ENCODE measurements around the gene ATP8A2.

Gene ATP8A2

GRCh38 chr13:25447396-25447795 lies 75.6 kb downstream of the ATP8A2 start:
- no peak overlapping the region for H3K4me3 ChIP-seq (ENCODE audit: low read length)
- no peak for TF ChIP-seq CTCF (IDR thresholded peaks at IDR 0.05; ENCODE audit: insufficient read depth, low read depth, low read length, missing control alignments)
- no peak for DNase-seq (ENCODE audit: low read depth)

- H3K4me3 ChIP-seq (ENCODE audit: low read length): no peak overlapping the region
- TF ChIP-seq CTCF (IDR thresholded peaks at IDR 0.05; ENCODE audit: insufficient read depth, low read depth, low read length, missing control alignments): no peak
- peak; percentile 19 for DNase-seq (ENCODE audit: low read depth)
Observed at GRCh38 chr13:25453850-25454365, 82.1 kb downstream of the ATP8A2 start.

DNA sequence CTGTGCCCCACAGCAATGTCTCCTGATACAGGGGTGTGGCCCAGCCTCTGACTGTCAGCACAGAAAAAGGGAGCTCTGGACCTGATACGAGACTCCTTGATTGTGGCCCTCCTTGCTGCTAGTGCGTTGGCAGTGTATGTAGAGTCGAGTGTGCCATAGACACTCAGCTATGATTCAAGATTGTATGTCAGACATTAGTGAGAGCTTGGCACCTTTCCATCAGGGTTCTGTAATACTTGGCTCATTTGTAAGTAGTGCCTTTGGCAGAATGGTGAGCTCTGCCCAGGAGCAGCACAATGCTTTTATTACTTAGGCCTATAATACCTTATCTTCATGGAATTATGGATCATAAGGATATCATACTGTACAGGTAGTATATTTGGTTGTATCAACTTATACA lies 83.4 kb downstream of the ATP8A2 start:
- no peak overlapping the region for H3K4me3 ChIP-seq (ENCODE audit: low read length)
- no peak for TF ChIP-seq CTCF (IDR thresholded peaks at IDR 0.05; ENCODE audit: insufficient read depth, low read depth, low read length, missing control alignments)
- peak; percentile 91 for DNase-seq (ENCODE audit: low read depth)

GRCh38 chr13:25457566-25457965 lies 85.8 kb downstream of the ATP8A2 start:
- DNase-seq (ENCODE audit: low read depth): no peak
- TF ChIP-seq CTCF (IDR thresholded peaks at IDR 0.05; ENCODE audit: insufficient read depth, low read depth, low read length, missing control alignments): no peak
- no peak overlapping the region for H3K4me3 ChIP-seq (ENCODE audit: low read length)

GRCh38 chr13:25462301-25463125 lies 90.7 kb downstream of the ATP8A2 start:
- no peak for TF ChIP-seq CTCF (IDR thresholded peaks at IDR 0.05; ENCODE audit: insufficient read depth, low read depth, low read length, missing control alignments)
- DNase-seq (ENCODE audit: low read depth): peak; percentile 60
- H3K4me3 ChIP-seq (ENCODE audit: low read length): no peak overlapping the region

DNA sequence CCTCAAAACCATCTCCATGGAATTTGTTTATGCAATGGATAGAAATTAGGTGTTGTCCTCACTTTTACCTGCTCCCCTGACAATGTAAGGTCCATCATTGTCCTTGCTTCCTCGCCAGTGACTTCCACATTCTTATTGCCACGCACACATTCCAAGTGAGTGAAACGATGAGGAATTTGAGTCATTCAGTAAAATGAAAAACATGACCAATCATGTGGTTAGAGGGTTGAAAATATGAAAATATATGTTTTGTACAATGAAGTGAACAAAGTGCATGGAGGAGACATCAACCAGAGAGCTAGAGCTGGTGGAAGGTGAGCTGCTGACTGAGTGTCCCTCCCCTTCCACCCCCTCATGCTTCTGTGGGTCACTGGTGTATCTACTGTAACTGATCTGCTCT lies 91.7 kb downstream of the ATP8A2 start:
- peak; percentile 51 for DNase-seq (ENCODE audit: low read depth)
- H3K4me3 ChIP-seq (ENCODE audit: low read length): no peak overlapping the region
- TF ChIP-seq CTCF (IDR thresholded peaks at IDR 0.05; ENCODE audit: insufficient read depth, low read depth, low read length, missing control alignments): no peak

- TF ChIP-seq CTCF (IDR thresholded peaks at IDR 0.05; ENCODE audit: insufficient read depth, low read depth, low read length, missing control alignments): no peak
Observed at GRCh38 chr13:25466880-25467279, 95.1 kb downstream of the ATP8A2 start.

More at GRCh38 chr13:25466880-25467279, 95.1 kb downstream of the ATP8A2 start:
- no peak overlapping the region for H3K4me3 ChIP-seq (ENCODE audit: low read length)
- DNase-seq (ENCODE audit: low read depth): no peak
